ENCODE measurements around the gene ADAM8.
"Not testable (repeated sequence)": the region's sequence is repeated elsewhere in the genome, so short reads cannot be mapped to it uniquely, and the experiment has no call there.

Gene ADAM8

GRCh38 chr10:133267829-133268228 lies 8.8 kb downstream of the ADAM8 start:
- DNase-seq (ENCODE audit: low spot score): no peak

DNA sequence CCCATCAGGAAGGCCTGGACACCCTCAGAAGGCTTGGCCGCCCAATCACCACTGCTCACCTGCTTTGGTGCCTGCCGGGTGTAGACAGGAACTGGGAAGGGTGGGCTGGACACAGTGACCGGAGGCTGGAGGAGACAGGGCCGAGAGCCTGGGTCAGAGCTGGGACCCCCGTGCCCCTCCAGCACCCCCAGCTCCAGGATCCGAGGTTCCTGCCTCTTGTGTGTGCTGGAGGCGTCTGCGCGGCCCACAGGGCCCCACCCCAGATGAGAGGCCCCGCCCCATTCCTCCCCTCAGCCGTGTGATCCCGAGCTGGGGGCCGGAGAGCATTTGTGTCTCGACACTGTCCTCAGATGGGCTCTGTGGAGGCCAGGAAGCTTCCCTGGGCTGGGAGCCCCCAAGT lies 9.4 kb downstream of the ADAM8 start:
- DNase-seq (ENCODE audit: low spot score): no peak

DNA sequence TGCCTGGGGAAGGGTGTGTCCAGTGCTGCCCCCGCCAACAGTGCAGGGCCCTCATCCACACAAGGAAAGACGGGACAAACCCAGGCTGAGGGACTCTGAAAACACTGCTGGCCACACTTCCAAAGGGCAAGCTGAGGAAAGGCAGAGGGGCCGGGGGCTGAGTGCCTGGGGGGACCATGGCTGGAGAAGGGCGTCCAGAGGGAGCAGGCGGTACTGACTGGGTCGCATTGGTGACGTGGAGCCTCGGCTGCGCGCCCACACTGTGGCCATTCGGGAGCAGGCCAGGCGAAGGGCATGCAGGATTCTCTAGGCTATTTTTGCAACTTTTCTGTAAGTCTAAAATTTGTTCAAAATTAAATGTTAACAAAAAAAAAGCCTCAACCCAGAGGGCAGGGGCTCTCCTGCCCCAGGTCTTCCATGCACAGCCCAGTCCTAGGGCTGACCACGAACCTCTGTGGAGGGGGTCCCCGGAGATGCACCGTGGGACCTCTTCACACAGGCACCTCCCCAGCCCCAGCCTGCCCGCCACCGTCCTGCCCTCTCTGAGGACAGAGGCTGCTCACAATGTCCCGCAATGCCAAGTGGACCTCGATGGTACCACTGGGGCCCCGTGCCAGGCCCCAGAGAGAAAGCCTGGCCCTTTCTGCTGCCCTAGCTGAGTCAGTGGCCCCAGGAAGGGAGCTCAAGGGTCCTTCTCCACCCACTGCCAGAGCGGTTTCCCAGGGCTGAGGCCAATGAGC lies 10.4 kb downstream of the ADAM8 start:
- no peak for DNase-seq (ENCODE audit: low spot score)

- DNase-seq (ENCODE audit: low spot score): not testable (repeated sequence)
These were observed 11.6 kb downstream of the ADAM8 start for GRCh38 chr10:133265052-133265451.

GRCh38 chr10:133264461-133264860 lies 12.2 kb downstream of the ADAM8 start:
- no peak for DNase-seq (ENCODE audit: low spot score)

DNA sequence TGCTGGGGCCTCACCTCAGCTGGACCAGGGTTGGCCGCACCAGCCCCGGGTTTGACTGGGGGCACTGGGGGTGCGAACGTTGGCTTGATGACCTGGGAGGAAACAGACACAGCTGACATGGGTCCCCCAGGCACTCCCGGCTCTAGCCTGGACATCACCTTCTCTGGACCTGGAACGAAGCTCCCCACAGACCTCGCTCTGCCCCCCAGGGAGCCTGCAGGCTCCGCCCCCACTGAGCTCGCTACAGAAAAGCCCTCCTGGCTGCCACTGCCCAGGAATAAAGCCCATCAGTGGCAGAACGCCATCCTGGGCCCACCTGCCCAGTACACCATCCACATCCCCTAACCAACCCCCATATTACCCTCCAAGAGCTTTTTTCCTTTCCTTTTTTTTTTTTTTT lies 13.0 kb downstream of the ADAM8 start:
- no peak for DNase-seq (ENCODE audit: low spot score)

DNA sequence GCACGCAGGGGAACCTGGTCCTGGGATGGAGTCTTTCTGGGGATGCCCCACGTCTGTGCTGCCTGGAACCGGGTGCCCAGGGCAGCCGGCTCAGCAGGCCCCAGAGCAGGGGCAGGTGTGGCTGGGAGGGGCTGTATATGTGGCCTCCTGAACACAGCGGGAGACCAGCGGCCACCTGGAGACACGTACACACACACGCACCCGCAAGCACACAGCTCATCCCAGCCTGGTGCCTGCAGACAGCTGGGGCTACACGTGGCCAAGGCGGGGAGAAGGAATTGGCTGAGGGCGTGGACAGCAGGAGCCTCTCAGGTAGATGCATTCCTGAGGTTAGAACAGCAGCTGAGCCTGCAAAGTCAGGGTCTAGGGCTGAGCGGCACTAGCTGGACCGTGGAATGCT lies 14.0 kb downstream of the ADAM8 start:
- DNase-seq (ENCODE audit: low spot score): no peak

- peak; percentile 50 for DNase-seq (ENCODE audit: low spot score)
These were observed 14.8 kb downstream of the ADAM8 start for GRCh38 chr10:133261726-133262325.

DNA sequence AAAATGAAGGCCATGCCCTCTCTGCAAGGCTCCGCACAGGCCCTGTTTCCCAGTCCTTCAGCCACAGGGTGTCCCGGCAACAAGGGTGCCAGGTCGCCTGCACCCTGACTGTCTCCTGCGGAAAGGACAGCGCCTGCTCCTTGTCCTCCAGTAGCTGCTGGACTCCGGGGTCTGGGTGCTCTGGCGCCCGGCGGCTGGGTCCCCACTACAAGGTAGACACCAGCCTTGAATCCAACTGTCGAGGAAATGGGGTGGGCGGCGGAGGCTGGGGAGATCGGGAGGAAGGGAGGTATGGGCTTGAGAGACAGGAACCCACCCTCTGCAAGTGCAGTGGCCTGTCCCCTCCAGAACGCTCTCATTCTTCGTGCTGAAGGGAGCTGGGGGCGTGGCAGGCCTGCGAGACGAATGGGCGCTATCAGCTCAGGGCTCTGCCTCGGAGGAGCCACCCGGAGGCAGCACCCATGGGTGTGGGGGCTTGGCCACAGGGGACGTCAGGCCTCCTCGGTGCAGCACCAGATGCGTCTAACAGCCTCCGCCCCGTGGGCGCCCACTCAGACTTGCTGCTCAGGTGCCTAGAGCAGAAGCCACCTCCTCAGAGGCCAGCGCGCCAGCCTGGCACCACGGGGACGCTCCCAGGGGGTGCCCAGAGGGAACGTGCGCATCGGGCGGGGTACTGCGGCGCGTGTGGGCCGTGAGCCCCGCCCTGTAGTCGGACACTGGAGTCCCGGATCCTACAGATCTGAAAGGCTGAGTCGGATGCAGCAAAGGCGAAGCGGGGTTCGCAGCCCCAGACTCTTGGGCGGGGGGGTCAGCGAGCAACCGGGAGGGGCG lies 15.6 kb downstream of the ADAM8 start:
- no peak for DNase-seq (ENCODE audit: low spot score)

GRCh38 chr10:133259602-133259989 lies 17.1 kb downstream of the ADAM8 start:
- no peak for DNase-seq (ENCODE audit: low spot score)

GRCh38 chr10:133258818-133259601 lies 17.7 kb downstream of the ADAM8 start:
- DNase-seq (ENCODE audit: low spot score): no peak

GRCh38 chr10:133258066-133258817 lies 18.4 kb downstream of the ADAM8 start:
- DNase-seq (ENCODE audit: low spot score): no peak

- peak; percentile 34 for DNase-seq (ENCODE audit: low spot score)
These were observed 19.1 kb downstream of the ADAM8 start for GRCh38 chr10:133257489-133258065.

DNA sequence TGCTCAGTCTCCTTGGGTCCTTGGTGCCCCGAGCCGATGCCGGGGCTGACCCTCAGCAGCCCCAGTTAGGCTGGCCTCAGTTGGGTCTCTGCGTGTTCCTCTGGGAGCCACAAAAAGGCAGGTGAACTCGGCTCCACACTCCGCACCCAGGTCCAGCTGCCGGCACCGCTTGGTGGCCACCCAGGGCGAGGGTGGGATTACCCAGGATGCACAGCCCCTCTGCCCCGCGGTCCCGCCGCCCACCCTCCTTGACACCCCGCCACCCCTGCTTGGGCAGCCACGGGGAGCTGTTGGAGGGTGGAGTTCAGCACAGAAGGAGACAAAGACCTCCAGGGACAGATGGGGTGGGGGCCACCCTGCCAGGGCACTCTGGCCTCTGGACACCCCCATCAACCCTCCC lies 21.3 kb downstream of the ADAM8 start:
- DNase-seq (ENCODE audit: low spot score): no peak

GRCh38 chr10:133254421-133255120 lies 22.1 kb downstream of the ADAM8 start:
- DNase-seq (ENCODE audit: low spot score): no peak

DNA sequence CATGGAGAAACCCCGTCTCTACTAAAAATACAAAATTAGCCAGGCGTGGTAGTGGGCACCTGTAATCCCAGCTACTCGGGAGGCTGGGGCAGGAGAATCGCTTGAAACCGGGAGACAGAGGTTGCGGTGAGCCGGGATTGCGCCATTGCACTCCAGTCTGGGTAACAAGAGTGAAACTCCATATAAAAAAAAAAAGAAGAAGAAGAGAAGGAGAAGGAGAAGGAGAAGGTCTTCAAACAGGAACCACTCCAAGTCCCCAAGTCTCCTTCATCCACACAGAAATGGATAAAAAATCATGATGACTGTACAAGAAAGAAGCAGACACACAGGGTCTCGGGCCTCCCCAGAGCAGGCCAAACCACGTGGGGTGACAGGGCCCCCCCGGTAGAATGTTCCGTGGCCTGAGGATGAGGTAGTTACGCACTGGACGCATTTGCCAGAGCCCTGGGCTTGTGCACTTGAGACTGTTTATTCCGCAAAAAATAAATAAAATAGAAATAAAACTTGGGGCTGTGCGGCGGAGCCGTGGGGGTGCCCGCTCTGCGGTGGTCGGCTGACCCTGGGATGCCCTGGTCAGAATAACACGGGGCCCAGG lies 23.2 kb downstream of the ADAM8 start:
- DNase-seq (ENCODE audit: low spot score): no peak

- DNase-seq (ENCODE audit: low spot score): no peak
These were observed 24.5 kb downstream of the ADAM8 start for GRCh38 chr10:133252223-133252552.

GRCh38 chr10:133251388-133252222 lies 25.1 kb downstream of the ADAM8 start:
- no peak for DNase-seq (ENCODE audit: low spot score)
